CD4-positive, alpha-beta T cell treated with Interleukin-6 at 100 ng/mL for 8 hours (primary cell): ENCODE results near the gene RAB40C.
"Not testable (repeated sequence)": the region's sequence is repeated elsewhere in the genome, so short reads cannot be mapped to it uniquely, and the experiment has no call there.

Experiments used
- DNase-seq: peaks from one replicate; pipeline ENCODE4 v3.0.0-alpha.2; 2020; ENCODE audit warnings: mixed read lengths, low spot score

RAB40C gene

DNA sequence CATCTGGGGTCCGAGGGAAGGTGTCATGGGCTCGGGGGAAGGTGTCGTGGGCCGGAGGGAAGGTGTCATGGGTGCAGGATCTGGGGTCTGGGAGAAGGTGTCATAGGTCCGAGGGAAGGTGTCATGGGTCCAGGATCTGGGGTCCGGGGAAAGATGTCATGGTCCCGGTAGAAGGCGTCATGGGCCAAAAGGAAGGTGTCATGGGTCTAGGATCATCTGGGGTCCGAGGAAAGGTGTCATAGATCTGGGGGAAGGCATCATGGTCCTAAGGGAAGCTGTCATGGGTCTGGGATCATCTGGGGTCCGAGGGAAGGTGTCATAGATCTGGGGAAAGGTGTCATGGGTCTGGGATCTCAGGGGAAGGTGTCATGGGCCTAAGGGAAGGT is 942 bp downstream of the RAB40C start:
- DNase-seq: no peak

DNA sequence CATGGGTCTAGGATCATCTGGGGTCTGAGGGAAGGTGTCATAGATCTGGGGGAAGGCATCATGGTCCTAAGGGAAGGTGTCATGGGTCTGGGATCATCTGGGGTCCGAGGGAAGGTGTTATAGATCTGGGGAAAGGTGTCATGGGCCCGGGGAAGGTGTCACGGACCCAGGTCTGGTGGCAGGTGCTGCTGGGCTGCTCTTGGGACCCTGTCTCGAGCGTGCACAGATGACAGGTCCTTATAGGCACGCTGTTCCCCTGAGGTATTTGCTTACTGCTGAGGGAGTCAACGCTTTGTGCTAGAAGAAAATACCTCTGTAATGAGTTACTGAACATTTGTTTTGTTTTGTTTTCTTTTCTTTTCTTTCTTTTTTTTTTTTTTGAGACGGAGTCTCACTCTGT is 1.4 kb downstream of the RAB40C start:
- no peak for DNase-seq

DNA sequence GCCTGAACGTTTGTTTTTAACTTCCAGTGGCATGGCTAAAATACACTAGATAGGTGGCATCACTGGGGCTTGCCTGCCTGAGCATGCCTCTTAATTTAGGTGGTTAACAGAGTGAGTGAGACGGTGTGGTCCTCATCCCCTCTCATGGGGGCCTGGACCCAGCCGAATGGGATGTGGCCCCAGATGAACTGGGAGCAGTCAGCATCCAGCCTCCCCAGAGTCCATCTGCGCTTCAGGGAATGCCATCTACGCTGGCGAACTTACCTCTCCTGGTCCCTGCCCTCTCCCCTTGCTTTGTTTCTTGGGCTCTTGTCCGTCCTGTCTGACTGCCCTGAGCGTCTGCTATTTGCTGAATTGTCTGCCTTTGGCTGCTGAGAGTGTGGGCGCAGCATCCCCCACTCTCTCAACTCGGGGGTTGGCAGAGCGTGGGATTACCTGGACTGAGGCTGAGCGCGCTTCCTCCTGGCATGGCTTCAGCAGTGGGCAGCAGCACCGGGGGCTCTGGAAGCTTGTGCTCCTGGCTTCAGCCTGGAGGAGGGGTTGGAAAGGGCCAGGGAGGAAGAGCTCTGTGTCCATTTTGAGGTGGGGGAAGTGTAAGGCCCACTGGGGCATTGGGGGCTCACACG is 2.1 kb downstream of the RAB40C start:
- no peak for DNase-seq

DNA sequence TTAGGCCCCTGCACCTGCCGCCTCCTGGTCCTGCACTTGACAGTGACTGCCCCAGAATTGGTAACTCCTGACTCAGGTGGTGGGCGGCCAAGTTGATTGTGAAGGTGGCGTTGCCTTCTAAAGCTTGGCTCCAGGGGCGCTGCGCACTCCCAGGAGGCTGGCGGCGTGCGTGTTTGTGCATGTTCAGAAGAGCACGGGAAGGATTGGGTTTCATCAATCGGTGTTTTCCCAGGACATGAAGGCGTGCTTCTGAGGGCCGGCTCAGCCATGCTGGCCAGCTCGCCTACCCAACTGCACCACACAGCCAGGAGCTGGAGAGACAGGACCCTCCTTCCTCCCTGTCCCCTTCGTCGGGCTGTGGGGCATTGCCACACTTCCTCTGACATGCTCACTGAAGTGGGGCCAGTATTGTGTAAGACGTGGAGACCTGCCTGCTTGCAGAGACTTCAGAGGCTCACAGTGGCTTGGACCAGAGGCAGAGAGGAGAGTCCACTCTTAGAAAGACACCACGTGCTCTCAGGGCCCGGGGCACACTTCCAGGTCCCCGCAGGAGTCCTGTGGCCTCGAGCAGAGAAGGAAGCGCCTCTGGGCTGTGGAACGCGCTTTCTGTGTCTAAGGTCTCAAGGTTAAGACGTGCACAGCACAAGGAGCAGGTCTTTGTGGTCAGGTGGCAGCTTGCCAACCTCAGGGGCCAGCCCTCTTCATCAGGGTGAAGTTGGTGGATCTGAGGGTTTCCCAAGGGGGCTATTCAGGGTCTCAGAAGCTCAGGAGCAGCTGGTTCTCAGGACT is 2.8 kb downstream of the RAB40C start:
- DNase-seq: no peak

DNA sequence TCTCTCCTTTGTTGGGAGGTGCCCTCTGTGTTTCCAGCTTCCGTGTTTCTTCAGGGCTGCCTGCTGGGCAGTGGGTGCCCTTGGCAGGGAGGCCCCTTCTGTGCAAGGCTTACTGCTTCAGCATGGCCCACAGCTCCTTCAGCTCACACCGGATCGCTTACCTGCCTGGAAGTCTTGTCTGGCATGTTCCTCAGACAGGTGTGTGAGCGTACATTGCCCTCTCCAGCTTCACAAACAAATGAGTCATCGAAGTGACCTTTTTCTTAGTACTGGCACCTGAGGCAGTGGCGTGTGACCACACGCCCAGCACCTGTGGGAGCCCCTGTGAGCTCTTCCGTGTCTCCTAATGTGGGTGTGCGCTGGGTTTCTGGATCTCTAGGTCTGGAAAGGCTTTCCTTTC is 3.5 kb downstream of the RAB40C start:
- no peak for DNase-seq

DNA sequence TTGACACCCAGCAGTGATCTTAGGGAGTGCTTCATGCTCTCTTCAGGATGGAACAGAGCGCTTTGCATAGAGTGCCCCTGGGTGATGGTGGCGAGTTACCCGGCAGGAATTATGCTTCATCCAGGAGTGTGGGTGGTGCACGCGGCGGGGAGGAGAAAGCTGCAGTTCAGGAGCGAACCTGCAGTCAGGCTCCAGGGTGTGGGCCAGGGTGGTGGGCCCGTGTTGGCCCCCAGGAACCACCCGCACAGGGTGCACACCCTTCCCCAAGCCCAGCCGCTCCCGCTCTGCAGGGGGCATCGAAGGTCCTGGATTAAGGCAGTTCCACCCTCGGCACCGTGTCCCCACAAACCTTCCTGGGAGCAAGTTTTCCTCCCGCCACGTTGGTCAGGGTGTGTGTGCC is 3.9 kb downstream of the RAB40C start:
- no peak for DNase-seq

DNA sequence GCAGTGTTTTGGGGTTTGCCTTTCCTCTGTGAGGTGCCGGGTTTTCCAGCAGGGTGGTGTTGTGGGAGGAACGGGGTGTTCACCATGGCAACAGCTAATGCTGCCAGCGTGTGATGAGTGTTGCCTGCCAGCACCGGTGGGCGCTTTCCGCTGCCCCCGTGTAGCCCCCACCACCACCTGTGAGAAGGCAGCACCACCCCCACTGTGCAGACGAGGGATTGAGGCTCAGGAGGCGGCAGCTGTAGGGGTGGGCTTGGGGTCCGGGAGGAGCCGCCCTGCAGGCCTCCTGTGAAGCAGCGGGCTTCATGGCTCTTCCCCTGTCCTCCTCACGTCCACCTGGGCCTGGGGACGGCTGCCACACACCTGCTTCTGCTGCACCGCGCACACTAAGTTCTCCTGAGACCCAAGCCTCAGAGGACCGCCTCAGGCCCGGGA is 5.2 kb downstream of the RAB40C start:
- DNase-seq: no peak

DNA sequence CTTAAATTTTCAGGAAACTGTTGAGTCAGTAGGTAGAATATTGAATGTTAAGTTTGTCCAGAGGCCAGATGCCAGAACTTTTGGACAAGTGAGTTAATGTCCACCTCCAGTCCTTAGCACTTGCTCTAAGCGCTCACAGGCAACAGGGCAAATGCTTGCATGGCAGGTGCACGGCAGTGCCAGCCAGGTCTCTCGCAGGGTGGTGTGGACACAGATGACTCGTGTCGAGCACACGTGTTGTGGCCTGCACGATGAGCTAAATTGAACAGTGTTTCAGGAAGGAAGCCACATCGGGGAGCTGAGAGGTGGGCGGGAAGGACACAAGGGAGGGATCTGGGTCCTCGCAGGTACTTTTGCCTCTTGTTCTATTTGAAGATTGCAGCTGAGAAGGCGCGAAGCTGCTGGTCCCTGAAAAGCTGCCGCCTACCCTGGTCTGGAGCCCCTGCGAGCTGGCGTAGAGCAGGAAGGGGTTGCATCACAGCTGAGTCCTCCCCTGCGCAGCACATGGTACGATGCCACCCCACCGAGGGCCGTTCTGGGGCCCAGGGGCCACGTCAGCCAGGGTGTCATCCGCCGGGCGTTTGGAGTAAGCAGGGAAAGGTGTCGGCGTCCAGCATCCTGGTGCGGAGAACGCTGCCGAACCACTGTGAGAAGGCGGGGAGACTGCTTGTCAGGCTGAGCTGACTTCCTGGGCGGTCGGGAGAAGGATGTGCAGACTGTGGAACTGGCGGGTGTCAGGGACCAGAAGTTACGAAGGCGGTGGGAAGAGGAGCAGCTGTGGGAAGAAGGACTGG is 6.3 kb downstream of the RAB40C start:
- no peak for DNase-seq

DNA sequence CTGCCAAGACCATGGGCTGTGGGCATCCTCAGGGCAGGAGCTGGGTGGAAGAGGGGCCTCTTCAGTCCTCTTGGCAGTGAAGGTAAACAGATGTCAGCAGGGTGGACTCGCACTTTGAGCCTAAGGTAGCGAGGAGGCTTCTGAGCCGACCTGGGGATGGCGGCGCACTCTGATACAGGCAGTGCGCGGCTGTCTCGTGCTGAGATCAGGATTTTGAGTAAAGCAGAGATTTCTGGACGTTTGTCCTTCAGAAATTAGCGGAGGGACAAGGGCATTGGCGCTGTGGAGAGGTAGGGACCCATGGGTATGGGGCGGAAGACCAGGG is 6.8 kb downstream of the RAB40C start:
- no peak for DNase-seq

DNA sequence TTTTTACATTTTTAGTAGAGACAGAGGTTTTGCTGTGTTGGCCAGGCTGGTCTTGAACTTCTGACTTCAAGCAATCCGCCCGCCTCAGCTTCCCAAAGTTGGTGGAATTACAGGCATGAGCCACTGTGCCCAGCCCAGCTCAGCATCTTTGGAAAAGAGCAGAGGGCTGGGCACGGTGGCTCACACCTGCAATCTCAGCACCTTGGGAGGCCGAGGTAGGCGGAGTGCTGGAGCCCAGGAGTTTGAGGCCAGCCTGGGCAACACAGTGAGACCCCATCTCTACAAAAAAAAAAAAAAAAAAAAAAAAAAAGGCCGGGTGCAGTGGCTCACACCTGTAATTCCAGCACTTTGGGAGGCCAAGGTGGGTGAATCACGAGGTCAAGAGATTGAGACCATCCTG is 7.8 kb downstream of the RAB40C start:
- DNase-seq: not testable (repeated sequence)

DNA sequence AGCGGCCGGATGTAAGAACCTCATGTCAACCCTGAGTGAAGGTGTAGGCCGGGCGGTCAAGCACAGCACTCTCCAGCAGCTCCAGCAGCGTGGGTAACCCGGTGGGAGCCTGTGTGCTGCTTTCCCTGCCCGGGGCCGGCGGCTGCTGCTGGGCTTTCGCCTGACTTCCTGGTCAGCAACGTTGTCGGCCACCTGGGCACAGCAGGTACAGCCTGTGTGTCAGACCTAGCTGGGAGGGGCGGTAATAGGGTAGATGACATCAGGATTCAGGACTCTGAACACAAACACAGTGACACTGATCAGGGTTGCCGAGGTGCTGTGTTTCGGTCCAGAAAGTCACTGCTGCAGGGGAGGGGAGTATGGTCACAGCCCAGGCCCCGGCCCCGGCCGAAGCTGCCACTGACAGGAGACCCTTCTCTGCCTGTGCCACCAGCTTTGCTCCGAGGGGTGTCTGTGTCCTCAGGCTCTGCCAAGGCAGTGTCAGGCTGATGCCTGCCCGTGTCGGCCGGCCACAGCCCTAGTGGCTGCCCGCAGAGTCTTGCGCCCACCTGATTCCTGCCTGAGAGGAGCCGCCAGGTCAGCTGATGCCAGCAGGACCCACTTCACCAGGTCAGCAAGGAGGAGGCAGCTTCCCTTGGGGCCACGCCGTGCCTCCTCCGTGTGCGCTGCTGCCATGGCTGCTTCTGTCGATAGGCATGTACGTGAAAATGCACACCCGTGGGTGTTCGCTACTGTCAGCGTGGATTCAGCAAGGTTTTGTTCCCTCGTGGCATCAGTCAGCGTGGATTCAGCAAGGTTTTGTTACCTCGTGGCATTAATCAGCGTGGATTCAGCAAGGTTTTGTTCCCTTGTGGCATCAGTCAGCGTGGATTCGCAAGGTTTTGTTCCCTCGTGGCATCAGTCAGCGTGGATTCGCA is 9.2 kb downstream of the RAB40C start:
- no peak for DNase-seq

DNA sequence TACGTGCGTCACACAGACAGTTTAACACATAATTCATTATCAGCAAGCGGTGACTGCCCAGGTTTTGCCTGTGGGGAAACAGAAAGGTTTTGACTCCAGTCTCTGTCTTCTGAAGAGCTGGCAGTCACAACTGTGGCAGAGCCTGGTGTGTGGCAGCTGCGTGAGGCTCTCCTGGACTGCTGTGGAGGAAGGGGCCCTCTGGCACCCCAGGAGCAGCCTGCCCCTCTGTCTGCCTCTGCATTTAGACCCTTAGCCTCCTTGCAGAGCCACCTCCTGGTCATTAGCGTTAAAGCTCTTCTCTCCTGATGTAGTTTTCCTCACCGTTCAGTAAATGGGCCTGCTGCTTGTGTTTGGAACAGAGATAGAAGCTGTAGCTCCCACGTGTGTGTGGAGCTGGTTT is 10.9 kb downstream of the RAB40C start:
- no peak for DNase-seq

DNA sequence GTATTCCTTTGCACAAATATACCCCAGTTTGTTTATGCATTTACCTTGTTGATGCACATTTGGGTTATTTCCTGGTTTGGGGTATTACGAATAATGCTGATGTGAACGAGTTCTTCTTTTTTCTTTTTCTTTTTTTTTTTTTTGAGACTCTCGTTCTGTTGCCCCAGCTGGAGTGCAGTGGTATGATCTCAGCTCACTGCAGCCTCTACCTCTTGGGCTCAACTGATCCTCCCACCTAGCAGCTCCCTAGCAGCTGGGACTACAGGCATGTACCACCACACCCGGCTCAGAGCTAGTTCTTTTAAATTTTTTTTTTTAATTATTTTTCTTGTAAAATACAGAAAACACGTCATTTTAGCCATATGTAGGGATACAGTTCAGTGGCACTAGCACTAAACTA is 14.1 kb downstream of the RAB40C start:
- no peak for DNase-seq

DNA sequence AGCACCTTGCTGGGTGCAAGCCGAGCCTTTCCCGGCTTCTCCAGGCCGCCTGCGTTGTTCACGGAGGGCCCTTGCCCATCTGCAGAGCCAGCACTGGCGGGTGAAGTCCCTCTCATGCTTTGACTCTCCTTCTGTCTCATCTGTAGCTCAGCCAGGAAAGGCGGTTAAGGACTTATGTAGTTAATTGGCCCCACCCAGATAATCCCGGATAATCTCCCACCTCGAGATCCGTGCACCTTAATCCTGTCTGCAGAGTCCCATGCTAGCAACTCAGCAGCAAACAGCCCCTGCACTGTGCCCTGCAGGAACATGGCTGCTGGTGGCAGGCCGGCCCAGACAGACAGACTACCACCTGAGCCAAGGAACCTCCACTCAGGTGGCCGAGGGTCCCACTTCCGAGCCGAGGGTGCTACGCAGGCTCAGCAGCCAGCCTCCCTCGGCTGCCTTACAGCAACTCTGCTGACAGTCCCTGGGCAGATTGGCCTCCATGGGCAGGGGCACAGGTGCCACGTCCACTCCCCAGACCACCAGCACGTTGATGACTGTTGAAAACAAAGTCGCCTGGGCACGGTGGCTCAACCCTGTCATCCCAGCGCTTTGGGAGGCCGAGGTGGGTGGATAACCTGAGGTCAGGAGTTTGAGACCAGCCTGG is 16.9 kb downstream of the RAB40C start:
- no peak for DNase-seq

DNA sequence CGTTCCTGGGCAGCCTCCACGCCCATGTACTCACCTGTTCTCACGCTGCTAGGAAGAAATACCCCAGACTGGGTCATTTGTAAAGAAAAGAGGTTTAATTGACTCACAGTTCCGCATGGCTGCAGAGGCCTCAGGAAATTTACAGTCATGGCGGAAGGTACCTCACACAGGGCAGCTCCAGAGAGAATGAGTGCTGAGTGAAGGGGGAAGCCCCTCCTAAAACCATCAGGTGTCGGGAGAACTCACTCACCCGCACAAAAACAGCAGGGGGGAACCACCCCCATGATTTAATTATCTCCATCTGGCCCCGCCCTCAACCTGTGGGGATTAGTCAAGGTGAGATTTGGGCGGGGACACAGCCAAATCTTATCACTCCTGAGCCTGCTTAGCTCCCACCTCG is 18.2 kb downstream of the RAB40C start:
- DNase-seq: no peak

DNA sequence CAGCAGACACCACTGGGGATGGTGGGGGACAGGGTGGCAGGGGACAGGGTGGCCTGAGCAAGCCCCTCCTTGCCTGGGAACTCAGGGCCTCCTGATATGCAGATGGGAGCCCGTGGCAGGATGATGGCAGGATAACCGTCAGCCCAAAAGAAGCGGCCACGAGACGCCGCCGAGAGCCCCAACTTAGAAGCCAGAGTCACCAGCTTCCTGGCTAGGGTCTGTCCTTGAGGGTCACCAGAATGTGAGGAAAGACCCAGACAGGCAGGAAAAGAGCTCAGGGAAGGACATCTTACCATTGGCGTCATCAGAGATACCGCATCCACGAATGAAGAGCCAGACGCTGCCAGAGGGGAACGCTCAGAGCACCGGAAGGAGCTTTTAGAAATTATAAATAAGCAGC is 19.4 kb downstream of the RAB40C start:
- DNase-seq: no peak

DNA sequence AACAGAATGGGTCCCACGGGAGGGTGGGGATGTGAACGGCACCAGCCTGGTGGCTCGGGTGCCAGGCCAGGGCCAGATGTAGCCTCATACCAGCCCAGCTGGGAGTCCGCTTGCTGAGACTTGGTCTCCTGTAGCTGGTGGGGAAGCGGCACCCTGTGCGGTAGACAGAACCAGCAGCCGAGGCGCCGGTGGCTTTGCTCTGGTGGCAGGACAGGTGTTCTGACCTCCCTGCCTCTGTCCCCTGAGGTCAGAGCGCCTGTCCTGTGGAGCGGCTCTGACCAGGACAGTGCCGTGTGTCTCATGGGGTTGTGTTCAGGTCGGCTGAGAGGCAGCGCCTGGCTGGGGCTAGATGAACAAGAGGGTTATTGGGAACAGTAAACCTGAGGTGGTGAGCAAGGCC is 20.1 kb downstream of the RAB40C start:
- DNase-seq: no peak

DNA sequence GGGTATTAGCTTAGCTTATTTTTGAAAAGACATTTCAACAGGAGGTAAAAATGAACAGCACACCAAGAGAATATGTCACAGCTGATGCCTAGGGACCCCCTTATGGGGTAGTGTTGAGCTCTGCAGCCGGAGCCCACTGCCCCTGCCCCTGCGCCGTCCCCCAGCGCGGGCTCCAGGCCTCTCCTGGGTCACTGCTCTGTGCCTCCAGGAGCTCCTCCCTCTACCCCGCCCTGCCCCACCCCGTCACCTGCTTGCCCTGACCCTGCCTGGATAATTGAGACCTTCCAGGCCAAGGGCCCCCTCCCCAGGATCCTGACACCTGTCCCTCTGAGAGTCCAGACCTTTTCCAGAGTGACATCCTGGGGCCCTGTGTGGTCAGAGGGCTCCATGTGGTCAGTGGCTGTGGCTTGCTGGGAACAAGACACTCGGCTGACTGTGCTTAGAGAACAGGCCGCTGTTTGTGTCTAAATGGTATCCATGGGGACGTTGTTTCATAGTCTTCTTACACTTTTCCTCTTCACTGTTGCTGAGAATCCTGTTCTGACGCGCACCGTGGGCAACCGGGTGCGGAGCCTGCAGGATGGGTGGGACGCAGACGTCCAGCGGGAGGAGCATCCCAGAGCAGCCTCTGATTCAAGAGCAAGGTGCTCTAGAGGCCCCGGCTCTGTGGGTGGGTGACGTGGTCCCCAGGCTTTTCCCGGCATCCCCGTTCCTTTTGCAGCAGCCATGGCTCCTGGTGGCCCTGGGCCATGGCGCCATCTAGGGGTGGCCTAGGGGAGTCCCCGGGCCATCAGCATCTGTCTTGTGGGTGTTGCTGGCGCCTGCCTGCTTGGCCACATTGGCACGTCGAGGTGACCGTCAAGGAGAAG is 20.9 kb downstream of the RAB40C start:
- DNase-seq: peak; percentile 36

DNA sequence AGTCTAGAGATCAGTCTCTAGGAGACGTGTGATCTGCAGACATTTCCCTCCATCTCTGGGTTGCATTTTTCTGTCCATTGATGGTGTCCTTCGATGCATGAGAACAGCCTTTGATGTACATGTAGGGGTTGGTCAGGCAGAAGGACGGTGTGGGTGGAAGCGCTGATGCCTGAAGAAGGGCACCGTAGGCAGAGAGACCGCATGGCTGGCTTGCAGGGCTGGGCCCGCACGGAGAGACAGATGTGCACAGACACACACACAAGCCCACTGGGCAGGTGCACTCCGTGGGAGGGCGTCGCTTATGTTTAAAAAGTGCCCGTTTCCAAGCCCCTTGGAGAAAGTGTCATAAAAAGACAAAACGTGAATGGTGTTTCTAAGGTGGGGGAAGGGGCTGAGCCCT is 25.3 kb downstream of the RAB40C start:
- DNase-seq: no peak

DNA sequence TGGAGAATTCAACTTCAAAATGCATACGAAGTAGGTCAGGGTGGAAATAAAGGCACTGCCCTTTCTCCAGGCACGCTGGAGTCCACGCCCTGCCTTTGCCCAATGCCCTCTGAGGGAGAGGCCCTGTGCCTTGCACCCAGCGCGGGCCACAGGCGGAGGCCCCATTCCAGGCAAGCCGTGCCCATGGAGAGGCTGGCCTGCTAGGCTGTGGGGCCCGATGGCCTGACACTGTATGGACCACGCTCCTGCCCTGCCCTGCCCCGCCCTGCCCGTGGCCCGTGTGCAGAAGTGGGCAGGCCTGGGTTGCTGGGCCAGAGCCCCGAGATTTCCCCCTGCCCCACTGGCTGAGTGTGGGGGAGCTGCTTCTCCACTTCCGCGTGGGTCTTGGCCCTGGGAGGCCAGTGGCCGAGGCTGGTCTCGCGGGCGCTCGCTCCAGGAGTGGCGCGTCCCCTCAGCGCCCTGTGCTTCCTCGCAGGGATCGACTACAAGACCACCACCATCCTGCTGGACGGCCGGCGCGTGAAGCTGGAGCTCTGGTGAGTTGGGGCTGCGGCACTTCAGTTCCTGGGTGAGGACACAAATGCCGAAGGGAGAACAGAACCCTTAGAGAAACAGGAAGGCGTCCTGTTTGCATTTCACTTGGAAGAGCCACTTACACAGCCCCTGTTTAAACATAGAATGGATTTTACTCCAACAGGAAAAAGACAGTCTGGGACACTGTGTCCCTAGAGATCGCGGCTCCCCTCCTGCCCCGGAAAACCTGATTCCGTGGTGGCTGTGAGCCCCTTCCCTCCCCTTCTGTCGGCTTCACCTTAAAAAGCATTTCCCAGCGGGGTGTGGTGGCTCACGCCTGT is 27.1 kb downstream of the RAB40C start:
- DNase-seq: no peak
